ENCODE measurements around the gene SPTBN5. TPM values are rescaled to one million over a fixed set of nuclear protein-coding genes. Genes with fewer than 3 reads are reported as not detected.

Gene SPTBN5
- total and polyA plus RNA-seq, 2 experiments from 2014 or later: 0.57 to 1.1 TPM

- TF ChIP-seq ZNF462 (CRISPR knock-in tag; IDR thresholded peaks at IDR 0.05) (no peak), CREB1 (CRISPR knock-in tag; IDR thresholded peaks at IDR 0.05; ENCODE audit: low read depth) (no peak), POLR2AphosphoS5 (IDR thresholded peaks at IDR 0.05; ENCODE audit: low read depth) (no peak), JUNB (IDR thresholded peaks at IDR 0.05; ENCODE audit: unreplicated experiment) (no peak), ZNF114 (CRISPR knock-in tag; IDR thresholded peaks at IDR 0.05) (no peak)
These were observed 76.5 kb downstream of the SPTBN5 start (continued) for GRCh38 chr15:41817327-41817726.

DNA sequence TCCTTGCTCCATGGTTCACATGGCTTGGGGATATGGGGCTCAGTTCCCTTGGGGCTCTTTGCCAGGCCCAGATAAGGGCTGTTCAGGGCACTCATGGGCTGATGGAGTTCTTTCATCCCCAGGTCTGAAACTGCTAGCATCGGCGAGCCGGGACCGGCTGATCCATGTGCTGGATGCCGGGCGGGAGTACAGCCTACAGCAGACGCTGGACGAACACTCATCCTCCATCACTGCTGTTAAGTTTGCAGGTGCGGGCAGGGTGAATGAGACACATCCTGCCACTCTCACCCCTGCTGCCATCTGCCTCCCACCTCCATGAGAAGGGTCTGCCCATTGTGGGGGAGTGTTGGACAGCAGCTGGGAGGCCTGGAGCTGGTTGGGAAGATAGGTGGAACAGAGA lies 77.1 kb downstream of the SPTBN5 start:
- Histone ChIP-seq H3K4me3 (no peak overlapping the region), H3K4me1 (ENCODE audit: insufficient read depth) (no peaks in the 10 kb centered on the region), H3K27me3 (ENCODE audit: insufficient read depth) (no peaks in the 10 kb centered on the region), H3K9me2 (ENCODE audit: insufficient read depth) (no peaks in the 10 kb centered on the region), H3K4me2 (no peak overlapping the region), H4K20me1 (replicated peaks; ENCODE audit: insufficient read depth) (no peaks in the 10 kb centered on the region), H2AFZ (no peak overlapping the region), H3F3A (replicated peaks; ENCODE audit: low read depth) (no peaks in the 10 kb centered on the region), H3K79me2 (replicated peaks; ENCODE audit: insufficient read depth) (no peaks in the 10 kb centered on the region), H3K27ac (ENCODE audit: low read depth) (no peak overlapping the region), H3K36me3 (ENCODE audit: insufficient read depth) (no peaks in the 10 kb centered on the region)
- ATAC-seq (no peak), DNase-seq (ENCODE audit: low spot score) (no peak)
- Mint-ChIP-seq H3K27ac (no peak overlapping the region), H3K27me3 (ENCODE audit: insufficient read depth, low read depth, poor library complexity) (no peaks in the 10 kb centered on the region), H3K4me1 (0 out of 3 replicates have a peak, but pooled peaks cover under 1% of the 10 kb centered on the region), H3K9me3 (no peaks in the 10 kb centered on the region), H3K36me3 (ENCODE audit: low read depth) (no peaks in the 10 kb centered on the region; the same call in 2 of the 3 replicates), H3K4me3 (no peak overlapping the region)
- TF ChIP-seq, protein P1, sequence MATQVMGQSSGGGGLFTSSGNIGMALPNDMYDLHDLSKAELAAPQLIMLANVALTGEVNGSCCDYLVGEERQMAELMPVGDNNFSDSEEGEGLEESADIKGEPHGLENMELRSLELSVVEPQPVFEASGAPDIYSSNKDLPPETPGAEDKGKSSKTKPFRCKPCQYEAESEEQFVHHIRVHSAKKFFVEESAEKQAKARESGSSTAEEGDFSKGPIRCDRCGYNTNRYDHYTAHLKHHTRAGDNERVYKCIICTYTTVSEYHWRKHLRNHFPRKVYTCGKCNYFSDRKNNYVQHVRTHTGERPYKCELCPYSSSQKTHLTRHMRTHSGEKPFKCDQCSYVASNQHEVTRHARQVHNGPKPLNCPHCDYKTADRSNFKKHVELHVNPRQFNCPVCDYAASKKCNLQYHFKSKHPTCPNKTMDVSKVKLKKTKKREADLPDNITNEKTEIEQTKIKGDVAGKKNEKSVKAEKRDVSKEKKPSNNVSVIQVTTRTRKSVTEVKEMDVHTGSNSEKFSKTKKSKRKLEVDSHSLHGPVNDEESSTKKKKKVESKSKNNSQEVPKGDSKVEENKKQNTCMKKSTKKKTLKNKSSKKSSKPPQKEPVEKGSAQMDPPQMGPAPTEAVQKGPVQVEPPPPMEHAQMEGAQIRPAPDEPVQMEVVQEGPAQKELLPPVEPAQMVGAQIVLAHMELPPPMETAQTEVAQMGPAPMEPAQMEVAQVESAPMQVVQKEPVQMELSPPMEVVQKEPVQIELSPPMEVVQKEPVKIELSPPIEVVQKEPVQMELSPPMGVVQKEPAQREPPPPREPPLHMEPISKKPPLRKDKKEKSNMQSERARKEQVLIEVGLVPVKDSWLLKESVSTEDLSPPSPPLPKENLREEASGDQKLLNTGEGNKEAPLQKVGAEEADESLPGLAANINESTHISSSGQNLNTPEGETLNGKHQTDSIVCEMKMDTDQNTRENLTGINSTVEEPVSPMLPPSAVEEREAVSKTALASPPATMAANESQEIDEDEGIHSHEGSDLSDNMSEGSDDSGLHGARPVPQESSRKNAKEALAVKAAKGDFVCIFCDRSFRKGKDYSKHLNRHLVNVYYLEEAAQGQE (IDR thresholded peaks at IDR 0.05; ENCODE audit: unreplicated experiment): no peak
- TF ChIP-seq POLR2AphosphoS5 (IDR thresholded peaks at IDR 0.05; ENCODE audit: low read depth) (no peak), CREB1 (CRISPR knock-in tag; IDR thresholded peaks at IDR 0.05; ENCODE audit: low read depth) (no peak)
- TF ChIP-seq, protein P2, sequence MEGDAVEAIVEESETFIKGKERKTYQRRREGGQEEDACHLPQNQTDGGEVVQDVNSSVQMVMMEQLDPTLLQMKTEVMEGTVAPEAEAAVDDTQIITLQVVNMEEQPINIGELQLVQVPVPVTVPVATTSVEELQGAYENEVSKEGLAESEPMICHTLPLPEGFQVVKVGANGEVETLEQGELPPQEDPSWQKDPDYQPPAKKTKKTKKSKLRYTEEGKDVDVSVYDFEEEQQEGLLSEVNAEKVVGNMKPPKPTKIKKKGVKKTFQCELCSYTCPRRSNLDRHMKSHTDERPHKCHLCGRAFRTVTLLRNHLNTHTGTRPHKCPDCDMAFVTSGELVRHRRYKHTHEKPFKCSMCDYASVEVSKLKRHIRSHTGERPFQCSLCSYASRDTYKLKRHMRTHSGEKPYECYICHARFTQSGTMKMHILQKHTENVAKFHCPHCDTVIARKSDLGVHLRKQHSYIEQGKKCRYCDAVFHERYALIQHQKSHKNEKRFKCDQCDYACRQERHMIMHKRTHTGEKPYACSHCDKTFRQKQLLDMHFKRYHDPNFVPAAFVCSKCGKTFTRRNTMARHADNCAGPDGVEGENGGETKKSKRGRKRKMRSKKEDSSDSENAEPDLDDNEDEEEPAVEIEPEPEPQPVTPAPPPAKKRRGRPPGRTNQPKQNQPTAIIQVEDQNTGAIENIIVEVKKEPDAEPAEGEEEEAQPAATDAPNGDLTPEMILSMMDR (conservative IDR thresholded peaks at IDR 0.05; ENCODE audit: low read depth in 2 of 2): no peak
